ENCODE measurements around the gene SCFD2. TPM values are rescaled to one million over a fixed set of nuclear protein-coding genes. Genes with fewer than 3 reads are reported as not detected.

SCFD2 gene
- total and polyA plus RNA-seq, 2 donors (not counting 3 experiments of a cell fraction or from before 2014, with no cell fraction given) = 12.3 to 22.8 TPM

DNA sequence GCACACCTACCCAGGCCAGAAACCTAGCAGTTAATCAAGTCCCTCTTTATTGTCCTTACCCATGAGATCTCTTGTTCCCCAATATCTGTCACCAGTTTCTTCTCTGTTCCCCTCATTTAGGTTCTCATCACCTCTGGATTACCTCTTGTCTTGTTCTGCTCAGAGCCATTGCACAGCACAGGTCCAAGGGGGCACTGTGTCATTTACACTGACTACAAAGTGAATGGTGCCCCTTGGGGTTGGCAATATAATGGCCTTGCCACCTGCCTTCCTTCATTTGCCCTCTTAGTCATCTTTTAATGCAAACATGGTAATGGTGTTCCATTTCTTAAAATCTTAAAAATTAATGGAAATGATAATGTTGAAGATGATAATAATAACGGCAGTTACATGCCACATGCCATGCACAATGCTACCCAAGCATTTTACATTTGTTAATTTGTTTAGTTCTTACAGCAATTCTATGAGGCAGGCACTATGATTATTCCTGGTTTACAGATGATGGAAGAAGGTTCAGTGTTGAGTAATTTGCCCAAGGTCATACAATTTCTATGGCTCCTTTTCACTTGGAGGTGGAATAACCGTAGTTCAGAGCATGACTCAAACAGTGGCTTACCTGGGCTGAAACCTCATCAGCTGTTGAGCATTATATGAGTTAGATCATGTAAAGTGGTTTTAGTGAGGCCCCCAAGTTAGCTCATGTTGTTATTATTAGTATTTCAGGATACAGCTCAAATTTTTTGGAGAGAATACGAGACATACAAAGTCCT, 385.9 kb downstream of the SCFD2 start:
- Histone ChIP-seq H3K9me1 (replicated peaks; ENCODE audit: control insufficient read depth, extremely low read depth, insufficient read depth, low read length) (no peaks in the 10 kb centered on the region), H3K79me2 (ENCODE audit: control insufficient read depth, insufficient read depth, low read length) (no peaks in the 10 kb centered on the region), H3K27me3 (ENCODE audit: control insufficient read depth in 2 of 2, insufficient read depth in 2 of 2, low read length in 2 of 2) (no peaks in the 10 kb centered on the region), H2AFZ (ENCODE audit: low read depth, low read length) (no peak overlapping the region), H3K9ac (replicated peaks; ENCODE audit: extremely low read depth, insufficient read depth, low read length) (no peak overlapping the region), H4K20me1 (replicated peaks; ENCODE audit: control insufficient read depth, extremely low read depth, insufficient read depth, low read length) (no peaks in the 10 kb centered on the region), H3K36me3 (ENCODE audit: control insufficient read depth in 2 of 2, extremely low read depth in 1 of 2, insufficient read depth in 2 of 2, low read length in 2 of 2) (no peaks in the 10 kb centered on the region), H3K4me2 (ENCODE audit: insufficient read depth, low read length) (no peak overlapping the region), H3K27ac (ENCODE audit: insufficient read depth, low read depth, low read length) (no peak overlapping the region), H3K4me3 (replicated peaks in 1 of 3; ENCODE audit: insufficient read depth in 1 of 3, low read depth in 1 of 3, low read length in 3 of 3) (no peak overlapping the region), H3K9me3 (replicated peaks; ENCODE audit: control insufficient read depth, insufficient read depth, low read length) (no peaks in the 10 kb centered on the region), H3K4me1 (ENCODE audit: control insufficient read depth, extremely low read depth, insufficient read depth, low read length) (peaks cover 3% of the 10 kb centered on the region)
- intact Hi-C loops (cut with micrococcal nuclease) = loop anchor here (10.0 kb wide), 1 partner anchor 1255 kb away; no protein-coding TSS in a partner anchor
- dilution Hi-C loops (cut with MboI; ENCODE audit: extremely low pct_ligation_motif_present, low sequenced_read_pairs) = no loop called here
- ChIA-PET CTCF (interaction anchor here (0.7 to 7.9 kb wide), 4 partner anchors 68 to 604 kb away, joined by 3 to 238 read pairs (median 4); no protein-coding TSS in a partner anchor), POLR2A (no interaction called here)
- no peak for DNase-seq (ENCODE audit: low read depth, low spot score)
- TF ChIP-seq MYC (IDR thresholded peaks at IDR 0.05; ENCODE audit: low read depth, low read length) (no peak), FOS (IDR thresholded peaks at IDR 0.05; ENCODE audit: borderline replicate concordance, insufficient read depth, low read length) (no peak), POLR2A (IDR thresholded peaks at IDR 0.05; ENCODE audit: low read depth, low read length) (no peak), POLR2AphosphoS5 (IDR thresholded peaks at IDR 0.05; ENCODE audit: insufficient read depth, low read depth, low read length) (no peak), GATA2 (IDR thresholded peaks at IDR 0.05; ENCODE audit: insufficient read depth, insufficient read length, low read depth, low read length) (no peak), MAX (IDR thresholded peaks at IDR 0.05; ENCODE audit: insufficient read depth, insufficient read length) (no peak)
- no peak for FAIRE-seq
- BruUV-seq (replicated peaks) = no TSS peak

- intact Hi-C loops (cut with micrococcal nuclease) = no loop called here
- H3K27ac ChIP-seq (ENCODE audit: insufficient read depth, low read depth, low read length) = no peak overlapping the region
- no TSS peak for BruUV-seq (replicated peaks)
- ChIA-PET CTCF (no interaction called here), POLR2A (no interaction called here)
- no peak for FAIRE-seq
- no peak overlapping the region for H2AFZ ChIP-seq (ENCODE audit: low read depth, low read length)
- no peak overlapping the region for H3K4me3 ChIP-seq (replicated peaks in 1 of 3; ENCODE audit: insufficient read depth in 1 of 3, low read depth in 1 of 3, low read length in 3 of 3)
- dilution Hi-C loops (cut with MboI; ENCODE audit: extremely low pct_ligation_motif_present, low sequenced_read_pairs) = no loop called here
- H3K9ac ChIP-seq (replicated peaks; ENCODE audit: extremely low read depth, insufficient read depth, low read length) = no peak overlapping the region
- no peaks in the 10 kb centered on the region for H3K79me2 ChIP-seq (ENCODE audit: control insufficient read depth, insufficient read depth, low read length)
- no peaks in the 10 kb centered on the region for H3K27me3 ChIP-seq (ENCODE audit: control insufficient read depth in 2 of 2, insufficient read depth in 2 of 2, low read length in 2 of 2)
- peaks cover 3% of the 10 kb centered on the region for H3K4me1 ChIP-seq (ENCODE audit: control insufficient read depth, extremely low read depth, insufficient read depth, low read length)
- DNase-seq (ENCODE audit: low read depth, low spot score) = no peak
- no peak for TF ChIP-seq MAX (IDR thresholded peaks at IDR 0.05; ENCODE audit: insufficient read depth, insufficient read length)
- TF ChIP-seq, protein P1, sequence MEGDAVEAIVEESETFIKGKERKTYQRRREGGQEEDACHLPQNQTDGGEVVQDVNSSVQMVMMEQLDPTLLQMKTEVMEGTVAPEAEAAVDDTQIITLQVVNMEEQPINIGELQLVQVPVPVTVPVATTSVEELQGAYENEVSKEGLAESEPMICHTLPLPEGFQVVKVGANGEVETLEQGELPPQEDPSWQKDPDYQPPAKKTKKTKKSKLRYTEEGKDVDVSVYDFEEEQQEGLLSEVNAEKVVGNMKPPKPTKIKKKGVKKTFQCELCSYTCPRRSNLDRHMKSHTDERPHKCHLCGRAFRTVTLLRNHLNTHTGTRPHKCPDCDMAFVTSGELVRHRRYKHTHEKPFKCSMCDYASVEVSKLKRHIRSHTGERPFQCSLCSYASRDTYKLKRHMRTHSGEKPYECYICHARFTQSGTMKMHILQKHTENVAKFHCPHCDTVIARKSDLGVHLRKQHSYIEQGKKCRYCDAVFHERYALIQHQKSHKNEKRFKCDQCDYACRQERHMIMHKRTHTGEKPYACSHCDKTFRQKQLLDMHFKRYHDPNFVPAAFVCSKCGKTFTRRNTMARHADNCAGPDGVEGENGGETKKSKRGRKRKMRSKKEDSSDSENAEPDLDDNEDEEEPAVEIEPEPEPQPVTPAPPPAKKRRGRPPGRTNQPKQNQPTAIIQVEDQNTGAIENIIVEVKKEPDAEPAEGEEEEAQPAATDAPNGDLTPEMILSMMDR (IDR thresholded peaks at IDR 0.05; ENCODE audit: extremely low read depth in 1 of 2, insufficient read depth in 1 of 2, low read depth in 1 of 2, low read length in 2 of 2) = no peak
- no peak for TF ChIP-seq POLR2A (IDR thresholded peaks at IDR 0.05; ENCODE audit: low read depth, low read length)
- no peak for TF ChIP-seq MYC (IDR thresholded peaks at IDR 0.05; ENCODE audit: low read depth, low read length)
- TF ChIP-seq POLR2AphosphoS5 (IDR thresholded peaks at IDR 0.05; ENCODE audit: insufficient read depth, low read depth, low read length) = no peak
- no peak for TF ChIP-seq JUN (IDR thresholded peaks at IDR 0.05; ENCODE audit: borderline replicate concordance, insufficient read depth, insufficient read length, low read depth)
- TF ChIP-seq GATA2 (IDR thresholded peaks at IDR 0.05; ENCODE audit: insufficient read depth, insufficient read length, low read depth, low read length) = no peak
- TF ChIP-seq FOS (IDR thresholded peaks at IDR 0.05; ENCODE audit: borderline replicate concordance, insufficient read depth, low read length) = no peak
- no peak for TF ChIP-seq EZH2 (IDR thresholded peaks at IDR 0.05; ENCODE audit: borderline replicate concordance, low read depth, low read length, severe bottlenecking)
- no peaks in the 10 kb centered on the region for H3K36me3 ChIP-seq (ENCODE audit: control insufficient read depth in 2 of 2, extremely low read depth in 1 of 2, insufficient read depth in 2 of 2, low read length in 2 of 2)
- no peaks in the 10 kb centered on the region for H3K9me3 ChIP-seq (replicated peaks; ENCODE audit: control insufficient read depth, insufficient read depth, low read length)
- no peak overlapping the region for H3K4me2 ChIP-seq (ENCODE audit: insufficient read depth, low read length)
- no peaks in the 10 kb centered on the region for H4K20me1 ChIP-seq (replicated peaks; ENCODE audit: control insufficient read depth, extremely low read depth, insufficient read depth, low read length)
- no peaks in the 10 kb centered on the region for H3K9me1 ChIP-seq (replicated peaks; ENCODE audit: control insufficient read depth, extremely low read depth, insufficient read depth, low read length)
Observed at GRCh38 chr4:52979020-52979419, 386.8 kb downstream of the SCFD2 start.
